Right cardiac atrium (tissue), 5 donors: ENCODE measurements around the gene NOL11. TPM values are rescaled to one million over a fixed set of nuclear protein-coding genes. Genes with fewer than 3 reads are reported as not detected.
"Not testable (repeated sequence)": the region's sequence is repeated elsewhere in the genome, so short reads cannot be mapped to it uniquely, and the experiment has no call there.

Source experiments
- ATAC-seq, 2 donors: fragments of 200-7000 bp; cut with Tn5 transposase; one replicate each; pipeline versions ENCODE4 v1.8.0 to v1.9.1; 2020; ENCODE audit warnings: moderate library complexity in 2 of 2, mild to moderate bottlenecking in 1 of 2
- DNase-seq, 3 donors: peaks; one replicate each; pipeline ENCODE4 v3.0.0-alpha.2; 2020
- H3K27ac ChIP-seq: one replicate; pipeline ENCODE4 v1.5.1; 2013; ENCODE audit warnings: mild to moderate bottlenecking, low read length, control low read depth, moderate library complexity
- H3K27me3 ChIP-seq: one replicate; pipeline ENCODE4 v1.6.1; 2013; ENCODE audit not compliant: control insufficient read depth, insufficient read depth
- H3K4me1 ChIP-seq: one replicate; pipeline ENCODE4 v1.6.1; 2013; ENCODE audit warnings: low read length; ENCODE audit not compliant: control insufficient read depth, insufficient read depth
- H3K4me3 ChIP-seq: one replicate; pipeline ENCODE4 v1.5.1; 2013; ENCODE audit warnings: low read length, control low read depth
- H3K9me3 ChIP-seq: one replicate; pipeline ENCODE4 v1.6.1; 2013; ENCODE audit warnings: low read length; ENCODE audit not compliant: control insufficient read depth
- WGBS: extraction: QIAGEN DNeasy Blood & Tissue Kit; methylation state at CpG from one replicate; pipeline ENCODE4 v1.1.7; 2013; 5-methylcytosine and 5-hydroxymethylcytosine counted together
- intact Hi-C, 4 donors: fragments of 100-400 bp; cut with DNase I; formaldehyde crosslinking; loops; one replicate each; pipeline versions ENCODE4 v1.11.0 to v1.14.0; 2022 to 2023
- polyA plus RNA-seq: library from polyadenylated mRNA; stranded (reverse); fragments of 200-250 nt; gene quantifications from one replicate; pipeline ENCODE4 v1.2.3, GENCODE V29; 2013
- total RNA-seq, 4 donors: library from RNA; stranded (reverse); fragmentation: NEBNext Ultra II Directional; extraction: Animal tissue kit (Norgen Biotek cat#: 25700); gene quantifications; one replicate each; pipeline ENCODE4 v1.2.1, GENCODE V29; 2021
- donor health status: healthy with polysubstance abuse.
- donor health status: DM: no; HTN: yes; CAD: no.
- donor health status: DM: no; HTN: no; CAD: no.
- donor health status: DM: no; HTN: yes; CAD: no; lungs with severe emphysema.
- donor health status: DM: yes; HTN: yes; CAD: no.

The NOL11 gene
- total and polyA plus RNA-seq, 5 donors: 22.0 to 30.2 (median 27.7) TPM

DNA sequence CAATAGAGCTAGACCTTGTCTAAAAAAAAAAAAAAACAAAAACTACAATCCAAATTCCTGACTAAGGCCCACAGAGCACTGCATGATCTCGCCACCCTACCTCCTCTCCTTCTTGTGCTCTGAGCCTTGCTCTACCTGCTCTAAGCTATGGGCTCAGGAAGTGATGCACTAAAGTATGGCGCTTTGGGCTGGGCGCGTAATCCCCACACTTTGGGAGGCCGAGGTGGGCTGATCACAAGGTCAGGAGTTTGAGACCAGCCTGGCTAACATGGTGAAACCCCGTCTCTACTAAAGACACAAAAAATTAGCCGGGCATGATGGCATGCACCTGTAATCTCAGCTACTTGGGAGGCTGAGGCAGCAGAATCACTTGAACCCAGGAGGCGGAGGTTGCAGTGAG is 37.0 kb downstream of the NOL11 start:
- ATAC-seq, intact Hi-C loops, H3K4me1 ChIP-seq, H3K4me3 ChIP-seq, DNase-seq, H3K9me3 ChIP-seq, H3K27ac ChIP-seq, H3K27me3 ChIP-seq: not testable (repeated sequence)
- 97% methylated on average over 8 of the region's 8 CpGs for WGBS

- intact Hi-C loops, H3K27ac ChIP-seq, H3K4me3 ChIP-seq, H3K4me1 ChIP-seq, ATAC-seq, H3K27me3 ChIP-seq, H3K9me3 ChIP-seq: not testable (repeated sequence)
- DNase-seq: peak in 1 of 3 donors; percentile 15
- WGBS: 97% methylated on average over 9 of the region's 9 CpGs
These were observed 39.0 kb downstream of the NOL11 start for GRCh38 chr17:67756766-67757165.

- Histone ChIP-seq H3K27ac (peak overlapping the region; percentile 50), H3K27me3 (no peaks in the 10 kb centered on the region), H3K4me3 (no peak overlapping the region), H3K9me3 (no peaks in the 10 kb centered on the region), H3K4me1 (no peaks in the 10 kb centered on the region)
- peak; percentile 73 to 86 (median 78) for DNase-seq
- peak; percentile 96 to 100 for ATAC-seq
- intact Hi-C loops: no loop called here
- 31% methylated on average over 11 of the region's 11 CpGs for WGBS
These were observed 41.8 kb downstream of the NOL11 start for GRCh38 chr17:67759355-67760171.

DNA sequence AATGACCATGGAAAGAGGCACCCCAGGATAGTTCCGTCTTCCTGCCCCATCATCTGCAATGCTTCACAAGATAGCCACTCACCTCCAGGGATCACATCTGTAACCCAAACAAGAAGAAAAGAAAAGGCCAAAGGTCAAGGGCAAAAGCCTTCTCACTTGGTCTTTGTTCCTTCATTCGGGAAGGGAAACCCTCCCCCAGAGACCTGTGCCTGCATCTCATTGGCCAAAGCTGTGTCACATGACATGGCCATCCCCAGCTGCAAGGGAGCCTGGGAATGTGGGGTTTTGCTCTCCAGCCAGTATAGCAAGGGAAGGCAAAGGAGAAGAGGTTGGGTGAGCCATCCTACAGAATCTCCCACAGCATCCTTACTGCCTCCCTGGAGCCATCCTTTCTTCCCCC is 47.9 kb downstream of the NOL11 start:
- intact Hi-C loops: no loop called here
- Histone ChIP-seq H3K27me3 (no peaks in the 10 kb centered on the region), H3K9me3 (no peaks in the 10 kb centered on the region), H3K4me1 (no peaks in the 10 kb centered on the region), H3K4me3 (no peak overlapping the region), H3K27ac (no peak overlapping the region)
- WGBS: 89% methylated on average over 2 of the region's 2 CpGs
- ATAC-seq (no peak), DNase-seq (no peak)

- H3K27me3 ChIP-seq: no peaks in the 10 kb centered on the region
- 63% methylated on average over 5 of the region's 5 CpGs for WGBS
- intact Hi-C loops: no loop called here
- H3K9me3 ChIP-seq: no peaks in the 10 kb centered on the region
- no peak overlapping the region for H3K4me3 ChIP-seq
- H3K4me1 ChIP-seq: no peaks in the 10 kb centered on the region
- H3K27ac ChIP-seq: no peak overlapping the region
- DNase-seq (no peak), ATAC-seq (no peak)
These were observed 51.5 kb downstream of the NOL11 start for GRCh38 chr17:67769231-67769630.

GRCh38 chr17:67770539-67770938 is 52.8 kb downstream of the NOL11 start:
- H3K9me3 ChIP-seq: no peaks in the 10 kb centered on the region
- DNase-seq (no peak), ATAC-seq (no peak)
- H3K27me3 ChIP-seq: no peaks in the 10 kb centered on the region
- no peak overlapping the region for H3K4me3 ChIP-seq
- intact Hi-C loops: no loop called here
- no peaks in the 10 kb centered on the region for H3K4me1 ChIP-seq
- WGBS: 83% methylated on average over 3 of the region's 3 CpGs
- H3K27ac ChIP-seq: no peak overlapping the region

GRCh38 chr17:67772679-67773078 is 54.9 kb downstream of the NOL11 start:
- intact Hi-C loops: no loop called here

GRCh38 chr17:67773246-67773645 is 55.5 kb downstream of the NOL11 start:
- Histone ChIP-seq H3K4me3 (no peak overlapping the region), H3K4me1 (no peaks in the 10 kb centered on the region), H3K9me3 (no peaks in the 10 kb centered on the region), H3K27me3 (no peaks in the 10 kb centered on the region), H3K27ac (no peak overlapping the region)
- intact Hi-C loops: no loop called here
- no peak for ATAC-seq
- 70% methylated on average over 7 of the region's 7 CpGs for WGBS
- DNase-seq: no peak

More at GRCh38 chr17:67772679-67773078, 54.9 kb downstream of the NOL11 start:
- Histone ChIP-seq H3K4me1 (no peaks in the 10 kb centered on the region), H3K27me3 (no peaks in the 10 kb centered on the region), H3K27ac (no peak overlapping the region), H3K9me3 (no peaks in the 10 kb centered on the region), H3K4me3 (no peak overlapping the region)
- WGBS: 93% methylated on average over 7 of the region's 7 CpGs
- no peak for DNase-seq
- ATAC-seq: no peak

DNA sequence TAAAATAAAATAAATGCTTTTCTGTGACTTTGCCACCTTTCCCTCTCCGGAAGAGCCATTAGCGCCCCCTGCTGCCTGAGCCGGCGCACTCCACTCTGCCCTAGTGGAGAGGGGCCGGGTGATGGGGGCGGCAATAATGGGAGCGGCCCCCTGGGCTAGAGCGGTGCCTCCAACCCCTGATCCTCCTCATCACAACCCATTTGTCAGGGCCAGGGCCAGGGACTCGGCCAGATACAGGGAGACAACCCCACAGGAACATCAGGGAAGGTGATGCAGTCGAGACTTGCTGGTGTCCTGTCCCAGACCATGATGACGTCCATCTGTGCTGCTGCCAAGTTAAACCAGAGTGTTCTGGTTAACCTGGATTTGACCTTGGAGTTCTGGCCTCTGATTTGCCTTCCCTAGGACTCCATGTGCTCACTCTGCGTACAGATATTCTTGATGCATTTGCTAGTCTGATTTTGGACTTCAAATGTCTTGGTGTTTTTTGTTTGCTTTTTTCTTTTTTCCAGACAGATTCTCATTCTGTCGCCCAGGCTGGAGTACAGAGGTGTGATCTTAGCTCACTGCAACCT is 61.4 kb downstream of the NOL11 start:
- 18% methylated on average over 13 of the region's 13 CpGs for WGBS
- Histone ChIP-seq H3K9me3 (no peaks in the 10 kb centered on the region), H3K27ac (no peak overlapping the region), H3K4me1 (no peaks in the 10 kb centered on the region), H3K27me3 (no peaks in the 10 kb centered on the region), H3K4me3 (no peak overlapping the region)
- ATAC-seq (peak; percentile 88 to 95), DNase-seq (peak; percentile 71 to 79 (median 74))
- intact Hi-C loops: no loop called here

DNA sequence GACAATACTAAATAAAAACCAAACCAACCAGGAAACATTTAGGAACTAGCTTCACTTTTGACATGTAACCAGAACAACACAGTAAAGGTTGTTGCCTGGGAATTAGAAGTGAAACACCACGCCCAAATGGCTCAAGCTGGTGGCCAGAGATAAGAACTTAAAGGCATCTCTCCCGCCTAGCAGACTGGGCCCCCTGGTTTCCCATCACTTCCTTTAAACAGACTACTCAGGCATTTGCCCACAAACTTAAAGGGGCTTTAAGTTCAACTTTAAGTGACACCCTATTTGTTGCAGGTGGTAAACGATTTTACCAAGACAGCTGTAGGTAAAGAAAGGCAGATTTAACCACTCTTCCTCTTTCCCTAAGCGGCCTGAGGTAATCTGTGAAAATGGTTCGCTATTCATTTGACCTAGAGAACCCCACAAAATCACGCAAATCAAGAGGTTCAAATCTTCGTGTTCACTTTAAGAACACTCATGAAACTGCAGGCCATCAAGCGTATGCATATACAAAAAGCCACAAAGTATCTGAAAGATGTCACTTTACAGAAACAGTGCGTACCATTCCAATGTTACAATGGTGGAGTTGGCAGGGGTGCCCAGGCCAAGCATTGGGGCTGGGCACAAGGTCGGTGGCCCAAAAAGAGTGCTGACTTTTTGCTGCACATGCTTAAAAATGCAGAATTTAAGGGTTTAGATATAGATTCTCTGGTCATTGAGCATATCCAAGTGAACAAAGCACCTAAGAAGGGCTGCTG is 66.8 kb downstream of the NOL11 start:
- H3K9me3 ChIP-seq: peaks cover 2% of the 10 kb centered on the region
- intact Hi-C loops: no loop called here

GRCh38 chr17:67785122-67785477 is 67.4 kb downstream of the NOL11 start:
- H3K9me3 ChIP-seq: peaks cover 2% of the 10 kb centered on the region
- no peaks in the 10 kb centered on the region for H3K4me1 ChIP-seq
- H3K27me3 ChIP-seq: no peaks in the 10 kb centered on the region
- H3K27ac ChIP-seq: no peak overlapping the region
- no peak for ATAC-seq
- no peak for DNase-seq
- no peak overlapping the region for H3K4me3 ChIP-seq
- WGBS: 96% methylated on average over 3 of the region's 3 CpGs
- intact Hi-C loops: no loop called here

More for the DNA sequence above, 66.8 kb downstream of the NOL11 start:
- no peak overlapping the region for H3K4me3 ChIP-seq
- no peaks in the 10 kb centered on the region for H3K27me3 ChIP-seq
- no peaks in the 10 kb centered on the region for H3K4me1 ChIP-seq
- 62% methylated on average over 10 of the region's 10 CpGs for WGBS
- DNase-seq: peak in 1 of 3 donors; percentile 51
- peak in 1 of 2 donors; percentile 74 for ATAC-seq
- no peak overlapping the region for H3K27ac ChIP-seq
